ENCODE measurements around the gene NEGR1.

NEGR1 gene

GRCh38 chr1:71414179-71414578 lies 868.2 kb downstream of the NEGR1 start:
- H3K4me3 ChIP-seq (replicated peaks; ENCODE audit: low read depth, low read length): no peak overlapping the region
- TF ChIP-seq CTCF (IDR thresholded peaks at IDR 0.05; ENCODE audit: low read length, missing control alignments): no peak
- DNase-seq (ENCODE audit: low read depth): peak; percentile 7

- H3K4me3 ChIP-seq (replicated peaks; ENCODE audit: low read depth, low read length): no peak overlapping the region
- peak; percentile 16 for DNase-seq (ENCODE audit: low read depth)
- TF ChIP-seq CTCF (IDR thresholded peaks at IDR 0.05; ENCODE audit: low read length, missing control alignments): no peak
Observed at GRCh38 chr1:71413441-71414175, 868.7 kb downstream of the NEGR1 start.

DNA sequence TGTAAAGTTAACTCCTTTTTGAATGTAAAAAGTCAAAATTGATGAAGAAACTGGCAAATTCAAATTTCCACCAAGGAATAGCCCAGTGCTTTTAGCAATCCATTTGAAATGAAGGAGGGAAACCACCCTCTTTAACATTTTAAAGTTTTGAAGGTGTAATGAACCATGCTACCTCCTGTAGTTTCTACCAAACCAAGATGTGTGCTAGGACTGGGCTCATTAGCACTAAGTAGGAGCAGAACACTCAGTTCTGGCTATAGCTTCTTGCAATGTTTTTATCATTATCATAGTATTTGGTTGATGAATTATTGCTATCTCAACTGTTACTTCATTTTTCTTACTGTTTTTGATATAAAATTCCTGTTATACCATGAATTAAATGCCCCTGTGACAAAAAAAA lies 882.3 kb downstream of the NEGR1 start:
- no peak overlapping the region for H3K4me3 ChIP-seq (replicated peaks; ENCODE audit: low read depth, low read length)
- TF ChIP-seq CTCF (IDR thresholded peaks at IDR 0.05; ENCODE audit: low read length, missing control alignments): no peak
- no peak for DNase-seq (ENCODE audit: low read depth)

- H3K4me3 ChIP-seq (replicated peaks; ENCODE audit: low read depth, low read length): no peak overlapping the region
- DNase-seq (ENCODE audit: low read depth): no peak
- TF ChIP-seq CTCF (IDR thresholded peaks at IDR 0.05; ENCODE audit: low read length, missing control alignments): no peak
Observed at GRCh38 chr1:71399594-71399993, 882.7 kb downstream of the NEGR1 start.

GRCh38 chr1:71393301-71393700 lies 889.0 kb downstream of the NEGR1 start:
- no peak for DNase-seq (ENCODE audit: low read depth)
- no peak overlapping the region for H3K4me3 ChIP-seq (replicated peaks; ENCODE audit: low read depth, low read length)
- TF ChIP-seq CTCF (IDR thresholded peaks at IDR 0.05; ENCODE audit: low read length, missing control alignments): no peak

- DNase-seq (ENCODE audit: low read depth): no peak
- H3K4me3 ChIP-seq (replicated peaks; ENCODE audit: low read depth, low read length): no peak overlapping the region
- no peak for TF ChIP-seq CTCF (IDR thresholded peaks at IDR 0.05; ENCODE audit: low read length, missing control alignments)
Observed at GRCh38 chr1:71390518-71390917, 891.8 kb downstream of the NEGR1 start.

GRCh38 chr1:71377886-71378285 lies 904.5 kb downstream of the NEGR1 start:
- no peak overlapping the region for H3K4me3 ChIP-seq (replicated peaks; ENCODE audit: low read depth, low read length)
- TF ChIP-seq CTCF (IDR thresholded peaks at IDR 0.05; ENCODE audit: low read length, missing control alignments): no peak

More at GRCh38 chr1:71377886-71378285, 904.5 kb downstream of the NEGR1 start:
- no peak for DNase-seq (ENCODE audit: low read depth)
